ENCODE data around the gene ZNF670. TPM values are rescaled to one million over a fixed set of nuclear protein-coding genes. Genes with fewer than 3 reads are reported as not detected.

The ZNF670 gene
- polyA plus RNA-seq, 4 donors, result 0.81 to 2.8 (median 2.3) TPM

- 90 to 96% (median 95%) methylated on average over 5 of the region's 5 CpGs for WGBS, 3 donors
- FAIRE-seq (no peak), DNase-seq (no peak)
- no peak overlapping the region for H3K4me3 ChIP-seq (ENCODE audit: low read depth in 1 of 3, low read length in 3 of 3)
- no peaks in the 10 kb centered on the region for H3K27me3 ChIP-seq (ENCODE audit: control insufficient read depth in 3 of 3, insufficient read depth in 3 of 3, low read length in 3 of 3)
- peaks cover 8 to 15% (median 12%) of the 10 kb centered on the region in 3 donors for H3K36me3 ChIP-seq (ENCODE audit: control insufficient read depth in 3 of 3, insufficient read depth in 2 of 3, low read depth in 1 of 3, low read length in 3 of 3)
- H3K9me3 ChIP-seq (ENCODE audit: control insufficient read depth in 2 of 2, insufficient read depth in 1 of 2, low read depth in 1 of 2, low read length in 1 of 2), result peaks cover 0 to 36% of the 10 kb centered on the region in 2 donors
- no peaks in the 10 kb centered on the region for H3K4me1 ChIP-seq (ENCODE audit: control insufficient read depth in 3 of 3, insufficient read depth in 2 of 3, low read depth in 1 of 3, low read length in 2 of 3)
- H3K27ac ChIP-seq (ENCODE audit: low read depth in 1 of 3, low read length in 2 of 3), result no peak overlapping the region
These were observed 18.3 kb upstream of the ZNF670 start for GRCh38 chr1:247096958-247097357.

DNA sequence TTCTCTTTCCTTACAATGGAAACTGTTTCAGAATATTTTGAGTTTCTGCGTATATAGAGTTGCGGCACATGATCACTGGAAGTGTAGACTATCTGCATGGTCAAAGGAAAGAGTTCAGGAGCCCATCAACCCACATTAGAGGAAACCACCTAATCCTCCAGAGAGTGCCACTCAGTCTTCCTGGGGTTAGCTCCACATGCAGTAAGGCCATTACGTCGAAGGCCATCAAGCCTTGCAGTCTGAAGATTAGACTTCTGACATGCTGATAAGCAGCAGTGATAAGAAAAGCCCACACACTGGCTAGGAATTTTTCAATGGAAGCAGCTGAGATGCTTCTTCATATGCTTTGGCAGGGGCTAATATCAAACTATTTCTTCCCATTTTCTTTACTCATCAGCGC, 17.9 kb upstream of the ZNF670 start:
- no peak for FAIRE-seq
- Histone ChIP-seq H3K27ac (ENCODE audit: low read depth in 1 of 3, low read length in 2 of 3) (no peak overlapping the region), H3K9me3 (ENCODE audit: control insufficient read depth in 2 of 2, insufficient read depth in 1 of 2, low read depth in 1 of 2, low read length in 1 of 2) (peaks cover 0 to 34% of the 10 kb centered on the region in 2 donors), H3K4me1 (ENCODE audit: control insufficient read depth in 3 of 3, insufficient read depth in 2 of 3, low read depth in 1 of 3, low read length in 2 of 3) (no peaks in the 10 kb centered on the region), H3K36me3 (ENCODE audit: control insufficient read depth in 3 of 3, insufficient read depth in 2 of 3, low read depth in 1 of 3, low read length in 3 of 3) (peaks cover 8 to 12% (median 9%) of the 10 kb centered on the region in 3 donors), H3K4me3 (ENCODE audit: low read depth in 1 of 3, low read length in 3 of 3) (no peak overlapping the region), H3K27me3 (ENCODE audit: control insufficient read depth in 3 of 3, insufficient read depth in 3 of 3, low read length in 3 of 3) (no peaks in the 10 kb centered on the region)
- DNase-seq, result no peak
- WGBS, 3 donors, result 94 to 96% (median 95%) methylated on average over 5 of the region's 5 CpGs

- no peak overlapping the region for H3K4me3 ChIP-seq (ENCODE audit: low read depth in 1 of 3, low read length in 3 of 3)
- H3K9me3 ChIP-seq (ENCODE audit: control insufficient read depth in 2 of 2, insufficient read depth in 1 of 2, low read depth in 1 of 2, low read length in 1 of 2), result peaks cover 0 to 34% of the 10 kb centered on the region in 2 donors
- FAIRE-seq, result no peak
These were observed 17.5 kb upstream of the ZNF670 start for GRCh38 chr1:247096112-247096511.

GRCh38 chr1:247090455-247090854, 11.8 kb upstream of the ZNF670 start:
- Histone ChIP-seq H3K9me3 (ENCODE audit: control insufficient read depth in 2 of 2, insufficient read depth in 1 of 2, low read depth in 1 of 2, low read length in 1 of 2) (no peaks in the 10 kb centered on the region), H3K4me1 (ENCODE audit: control insufficient read depth in 3 of 3, insufficient read depth in 2 of 3, low read depth in 1 of 3, low read length in 2 of 3) (no peaks in the 10 kb centered on the region), H3K27me3 (ENCODE audit: control insufficient read depth in 3 of 3, insufficient read depth in 3 of 3, low read length in 3 of 3) (no peaks in the 10 kb centered on the region), H3K27ac (ENCODE audit: low read depth in 1 of 3, low read length in 2 of 3) (no peak overlapping the region), H3K4me3 (ENCODE audit: low read depth in 1 of 3, low read length in 3 of 3) (no peak overlapping the region), H3K36me3 (ENCODE audit: control insufficient read depth in 3 of 3, insufficient read depth in 2 of 3, low read depth in 1 of 3, low read length in 3 of 3) (no peaks in the 10 kb centered on the region)
- no peak for FAIRE-seq
- DNase-seq, result no peak
- 68 to 87% (median 84%) methylated on average over 14 of the region's 14 CpGs for WGBS, 3 donors

More at GRCh38 chr1:247096112-247096511, 17.5 kb upstream of the ZNF670 start:
- no peaks in the 10 kb centered on the region for H3K27me3 ChIP-seq (ENCODE audit: control insufficient read depth in 3 of 3, insufficient read depth in 3 of 3, low read length in 3 of 3)
- peaks cover 8 to 10% (median 9%) of the 10 kb centered on the region in 3 donors for H3K36me3 ChIP-seq (ENCODE audit: control insufficient read depth in 3 of 3, insufficient read depth in 2 of 3, low read depth in 1 of 3, low read length in 3 of 3)
- H3K4me1 ChIP-seq (ENCODE audit: control insufficient read depth in 3 of 3, insufficient read depth in 2 of 3, low read depth in 1 of 3, low read length in 2 of 3), result no peaks in the 10 kb centered on the region
- 94 to 98% (median 96%) methylated on average over 3 of the region's 3 CpGs for WGBS, 3 donors
- H3K27ac ChIP-seq (ENCODE audit: low read depth in 1 of 3, low read length in 2 of 3), result no peak overlapping the region
- DNase-seq, result no peak

DNA sequence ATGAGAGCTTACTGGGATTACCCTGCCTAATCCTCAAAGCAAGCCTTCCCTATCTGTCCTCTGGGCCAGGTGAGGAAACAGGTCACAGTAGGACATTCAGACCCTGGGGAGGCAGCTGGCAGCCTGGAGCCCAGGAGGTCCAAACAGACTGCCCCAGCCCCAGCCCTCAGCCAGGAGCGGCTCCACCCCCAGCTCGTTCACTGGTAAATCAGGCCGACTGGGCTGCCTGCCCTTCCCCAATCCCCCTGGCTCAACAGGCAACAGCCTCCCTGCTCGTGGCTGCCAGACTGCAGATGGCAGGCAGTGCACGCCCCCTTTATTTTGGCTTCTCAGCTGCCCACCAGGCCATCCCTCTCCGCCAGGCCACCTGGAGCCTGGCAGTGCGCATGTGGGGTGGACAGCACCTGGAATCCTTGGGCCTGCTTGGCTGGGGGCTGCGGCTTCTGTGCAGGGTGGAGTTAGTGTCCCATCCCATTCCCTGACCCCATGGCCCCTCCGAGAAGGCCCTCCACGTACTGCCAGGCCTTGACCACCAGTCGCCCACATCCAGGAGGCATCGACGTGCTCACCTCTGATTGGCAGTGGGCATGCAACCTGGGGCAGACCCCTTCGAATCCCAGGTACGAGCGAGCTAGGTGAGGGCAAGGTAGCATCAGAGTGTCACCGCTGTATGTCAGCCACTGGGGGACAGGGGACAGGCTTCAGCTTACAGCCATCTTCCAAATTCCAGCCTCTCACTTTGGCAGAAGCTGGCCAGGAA, 11.2 kb upstream of the ZNF670 start:
- DNase-seq (no peak), FAIRE-seq (no peak)
- no peaks in the 10 kb centered on the region for H3K36me3 ChIP-seq (ENCODE audit: control insufficient read depth in 3 of 3, insufficient read depth in 2 of 3, low read depth in 1 of 3, low read length in 3 of 3)
- H3K4me3 ChIP-seq (ENCODE audit: low read depth in 1 of 3, low read length in 3 of 3), result no peak overlapping the region
- H3K4me1 ChIP-seq (ENCODE audit: control insufficient read depth in 3 of 3, insufficient read depth in 2 of 3, low read depth in 1 of 3, low read length in 2 of 3), result no peaks in the 10 kb centered on the region
- no peaks in the 10 kb centered on the region for H3K27me3 ChIP-seq (ENCODE audit: control insufficient read depth in 3 of 3, insufficient read depth in 3 of 3, low read length in 3 of 3)
- no peak overlapping the region for H3K27ac ChIP-seq (ENCODE audit: low read depth in 1 of 3, low read length in 2 of 3)
- whole genome bisulfite sequencing, 3 donors, result 65 to 69% (median 68%) methylated on average over 16 to 17 of the region's 17 CpGs
- H3K9me3 ChIP-seq (ENCODE audit: control insufficient read depth in 2 of 2, insufficient read depth in 1 of 2, low read depth in 1 of 2, low read length in 1 of 2), result no peaks in the 10 kb centered on the region

GRCh38 chr1:247088967-247089366, 10.4 kb upstream of the ZNF670 start:
- FAIRE-seq, result no peak
- Histone ChIP-seq H3K4me3 (ENCODE audit: low read depth in 1 of 3, low read length in 3 of 3) (no peak overlapping the region), H3K9me3 (ENCODE audit: control insufficient read depth in 2 of 2, insufficient read depth in 1 of 2, low read depth in 1 of 2, low read length in 1 of 2) (no peaks in the 10 kb centered on the region), H3K4me1 (ENCODE audit: control insufficient read depth in 3 of 3, insufficient read depth in 2 of 3, low read depth in 1 of 3, low read length in 2 of 3) (no peaks in the 10 kb centered on the region), H3K36me3 (ENCODE audit: control insufficient read depth in 3 of 3, insufficient read depth in 2 of 3, low read depth in 1 of 3, low read length in 3 of 3) (no peaks in the 10 kb centered on the region), H3K27me3 (ENCODE audit: control insufficient read depth in 3 of 3, insufficient read depth in 3 of 3, low read length in 3 of 3) (no peaks in the 10 kb centered on the region), H3K27ac (ENCODE audit: low read depth in 1 of 3, low read length in 2 of 3) (no peak overlapping the region)
- 65 to 79% (median 75%) methylated on average over 4 of the region's 4 CpGs for WGBS, 3 donors
- DNase-seq, result no peak

DNA sequence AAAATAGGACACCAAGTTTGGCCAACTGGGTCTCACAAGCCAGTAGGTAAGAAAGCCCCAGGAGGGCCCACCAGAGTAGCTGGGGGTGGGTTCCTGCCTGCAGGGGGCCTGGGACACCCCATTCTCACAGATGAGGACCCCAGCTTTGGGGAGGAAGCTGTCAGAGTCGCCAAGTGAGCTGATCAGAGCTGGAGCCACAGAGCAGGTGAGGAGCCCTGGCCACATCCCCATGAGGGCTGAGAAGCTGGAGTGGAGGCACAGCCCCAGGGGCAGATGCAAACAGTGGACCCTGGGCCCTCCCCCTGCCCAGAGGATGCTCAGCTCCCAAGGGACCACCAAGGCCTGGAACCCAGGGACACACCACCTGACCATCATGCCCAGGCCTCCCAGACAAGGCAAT, 8.6 kb upstream of the ZNF670 start:
- DNase-seq, result no peak
- H3K4me3 ChIP-seq (ENCODE audit: low read depth in 1 of 3, low read length in 3 of 3), result no peak overlapping the region
- no peak overlapping the region for H3K27ac ChIP-seq (ENCODE audit: low read depth in 1 of 3, low read length in 2 of 3)
- H3K36me3 ChIP-seq (ENCODE audit: control insufficient read depth in 3 of 3, insufficient read depth in 2 of 3, low read depth in 1 of 3, low read length in 3 of 3), result no peaks in the 10 kb centered on the region
- no peaks in the 10 kb centered on the region for H3K4me1 ChIP-seq (ENCODE audit: control insufficient read depth in 3 of 3, insufficient read depth in 2 of 3, low read depth in 1 of 3, low read length in 2 of 3)
- no peak for FAIRE-seq
- 41 to 57% (median 55%) methylated on average over 1 of the region's 1 CpG for WGBS, 3 donors
- H3K27me3 ChIP-seq (ENCODE audit: control insufficient read depth in 3 of 3, insufficient read depth in 3 of 3, low read length in 3 of 3), result no peaks in the 10 kb centered on the region
- H3K9me3 ChIP-seq (ENCODE audit: control insufficient read depth in 2 of 2, insufficient read depth in 1 of 2, low read depth in 1 of 2, low read length in 1 of 2), result no peaks in the 10 kb centered on the region

DNA sequence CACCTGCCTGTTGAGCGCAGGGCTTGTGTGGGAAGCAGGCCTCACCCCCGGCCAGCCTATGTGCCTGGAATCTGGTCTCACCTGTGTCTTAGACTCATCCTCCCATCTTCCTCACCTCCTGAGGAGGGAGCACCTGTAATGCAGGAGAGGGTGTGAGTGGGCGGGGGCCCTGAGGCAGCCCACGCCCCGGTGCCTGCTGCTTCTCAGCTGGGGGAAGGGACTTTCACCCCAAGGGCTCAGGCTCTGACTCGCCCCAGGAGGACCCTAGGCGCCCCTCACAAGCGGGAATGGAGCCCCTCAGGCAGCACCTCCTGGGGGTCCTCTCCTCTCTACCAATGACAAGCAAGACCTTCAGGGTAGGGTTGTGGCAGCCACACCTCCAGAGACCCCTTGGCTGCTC, 6.7 kb upstream of the ZNF670 start:
- H3K27ac ChIP-seq (ENCODE audit: low read depth in 1 of 3, low read length in 2 of 3), result no peak overlapping the region
- no peak for DNase-seq
- H3K36me3 ChIP-seq (ENCODE audit: control insufficient read depth in 3 of 3, insufficient read depth in 2 of 3, low read depth in 1 of 3, low read length in 3 of 3), result no peaks in the 10 kb centered on the region
- H3K4me3 ChIP-seq (ENCODE audit: low read depth in 1 of 3, low read length in 3 of 3), result no peak overlapping the region
- H3K4me1 ChIP-seq (ENCODE audit: control insufficient read depth in 3 of 3, insufficient read depth in 2 of 3, low read depth in 1 of 3, low read length in 2 of 3), result no peaks in the 10 kb centered on the region
- no peaks in the 10 kb centered on the region for H3K27me3 ChIP-seq (ENCODE audit: control insufficient read depth in 3 of 3, insufficient read depth in 3 of 3, low read length in 3 of 3)
- no peaks in the 10 kb centered on the region for H3K9me3 ChIP-seq (ENCODE audit: control insufficient read depth in 2 of 2, insufficient read depth in 1 of 2, low read depth in 1 of 2, low read length in 1 of 2)
- FAIRE-seq, result no peak
- WGBS, 3 donors, result 71 to 87% (median 79%) methylated on average over 8 of the region's 8 CpGs

GRCh38 chr1:247084771-247085170, 6.2 kb upstream of the ZNF670 start:
- 92 to 95% (median 94%) methylated on average over 8 of the region's 8 CpGs for WGBS, 3 donors
- Histone ChIP-seq H3K36me3 (ENCODE audit: control insufficient read depth in 3 of 3, insufficient read depth in 2 of 3, low read depth in 1 of 3, low read length in 3 of 3) (no peaks in the 10 kb centered on the region), H3K27me3 (ENCODE audit: control insufficient read depth in 3 of 3, insufficient read depth in 3 of 3, low read length in 3 of 3) (no peaks in the 10 kb centered on the region), H3K4me3 (ENCODE audit: low read depth in 1 of 3, low read length in 3 of 3) (no peak overlapping the region), H3K9me3 (ENCODE audit: control insufficient read depth in 2 of 2, insufficient read depth in 1 of 2, low read depth in 1 of 2, low read length in 1 of 2) (no peaks in the 10 kb centered on the region), H3K4me1 (ENCODE audit: control insufficient read depth in 3 of 3, insufficient read depth in 2 of 3, low read depth in 1 of 3, low read length in 2 of 3) (no peaks in the 10 kb centered on the region), H3K27ac (ENCODE audit: low read depth in 1 of 3, low read length in 2 of 3) (no peak overlapping the region)
- FAIRE-seq (no peak), DNase-seq (no peak)
